Tongue (tissue), 2 donors: Measurements from ENCODE around the gene NIPBL. TPM values are rescaled to one million over a fixed set of nuclear protein-coding genes. Genes with fewer than 3 reads are reported as not detected.
"Not testable (repeated sequence)": the region's sequence is repeated elsewhere in the genome, so short reads cannot be mapped to it uniquely, and the experiment has no call there.

Experiments
- DNase-seq: peaks from one replicate; pipeline ENCODE4 v3.0.0-alpha.2; 2015
- total RNA-seq: library from RNA; depleted of rRNA; stranded (reverse); fragments of >200 nt; gene quantifications from one replicate; pipeline ENCODE4 v1.2.3, GENCODE V29; 2014

Gene NIPBL
- total RNA-seq, 1 donor from 2014 or later = 73.5 TPM

GRCh38 chr5:37029436-37029835 lies 152.9 kb downstream of the NIPBL start:
- DNase-seq = no peak

DNA sequence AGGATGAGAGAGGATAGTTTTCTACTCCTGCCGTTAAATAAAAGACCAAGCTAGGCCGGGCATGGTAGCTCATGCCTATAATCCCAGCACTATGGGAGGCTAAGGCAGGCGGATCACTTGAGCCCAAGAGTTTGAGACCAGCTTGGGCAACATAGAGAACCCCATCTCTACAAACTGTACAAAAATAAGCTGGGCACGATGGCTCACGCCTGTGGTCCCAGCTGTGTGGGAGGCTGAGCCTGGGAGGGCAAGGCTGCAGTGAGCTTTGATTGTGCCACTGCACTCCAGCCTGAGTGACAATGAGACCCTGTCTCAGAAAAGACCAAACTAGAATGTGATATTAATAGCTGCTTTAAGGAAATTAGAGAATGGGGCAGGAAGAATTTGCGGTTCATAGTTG lies 158.4 kb downstream of the NIPBL start:
- DNase-seq = peak; percentile 6

GRCh38 chr5:37037840-37038239 lies 161.3 kb downstream of the NIPBL start:
- no peak for DNase-seq

- no peak for DNase-seq
Measured at GRCh38 chr5:37039824-37040223, 163.3 kb downstream of the NIPBL start.

GRCh38 chr5:37043693-37044092 lies 167.1 kb downstream of the NIPBL start:
- no peak for DNase-seq

GRCh38 chr5:37044120-37044519 lies 167.6 kb downstream of the NIPBL start:
- no peak for DNase-seq

DNA sequence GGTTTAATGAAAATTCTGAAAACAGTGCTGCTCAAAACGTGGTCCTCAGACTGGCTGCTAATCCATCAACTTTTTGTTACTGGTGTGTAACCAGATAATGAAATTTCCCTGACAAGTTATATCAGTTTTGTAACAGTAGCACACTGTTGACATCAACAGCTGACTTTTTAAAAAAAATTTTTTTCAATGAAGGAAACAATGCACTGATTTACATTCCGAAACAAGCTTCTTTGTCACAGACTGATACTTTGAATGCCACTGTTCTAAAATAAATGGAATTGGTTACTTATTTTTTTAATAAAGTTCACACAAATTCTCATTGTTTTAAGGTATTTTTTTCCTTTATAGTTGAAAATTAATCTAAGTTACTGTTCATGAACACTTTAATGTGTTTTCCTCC lies 169.1 kb downstream of the NIPBL start:
- no peak for DNase-seq

DNA sequence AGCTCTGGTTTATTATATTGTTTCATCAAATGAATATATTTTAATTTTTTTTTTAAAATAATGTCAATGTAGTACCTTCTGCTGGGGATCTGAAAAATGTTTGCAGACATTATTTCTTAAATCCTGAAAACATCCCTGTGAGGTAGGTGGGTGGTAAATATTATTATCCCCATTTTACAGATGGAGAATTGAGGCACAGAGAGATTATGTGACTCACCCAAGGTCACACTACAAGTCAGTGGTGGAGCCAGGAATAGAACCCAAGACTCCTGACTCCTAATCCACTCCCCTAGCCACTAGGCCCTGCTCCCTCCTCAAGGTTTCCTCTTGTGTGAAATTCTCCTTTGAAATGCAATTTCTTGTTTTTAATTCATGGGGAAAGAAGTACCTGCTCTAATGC lies 171.4 kb downstream of the NIPBL start:
- no peak for DNase-seq

DNA sequence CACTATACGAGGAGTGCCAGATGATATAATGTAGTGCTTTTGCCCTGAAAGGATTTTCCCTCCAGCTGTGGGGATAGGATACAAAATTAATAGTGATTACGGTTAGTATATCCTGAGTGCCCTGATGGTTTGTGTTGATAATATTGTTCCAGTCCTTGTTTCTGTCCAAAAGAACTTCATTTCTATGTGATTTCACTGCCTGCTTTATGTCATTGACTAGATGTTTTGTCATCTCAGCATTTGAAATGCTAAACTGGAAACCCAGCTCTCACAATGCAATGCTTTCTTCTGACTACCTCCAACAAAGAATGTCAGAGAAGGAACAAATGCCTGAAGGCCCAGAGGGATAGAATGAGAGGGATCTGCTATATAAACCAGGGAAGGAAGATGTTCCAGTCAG lies 177.8 kb downstream of the NIPBL start:
- no peak for DNase-seq

- no peak for DNase-seq
Measured at GRCh38 chr5:37055383-37055990, 178.9 kb downstream of the NIPBL start.

DNA sequence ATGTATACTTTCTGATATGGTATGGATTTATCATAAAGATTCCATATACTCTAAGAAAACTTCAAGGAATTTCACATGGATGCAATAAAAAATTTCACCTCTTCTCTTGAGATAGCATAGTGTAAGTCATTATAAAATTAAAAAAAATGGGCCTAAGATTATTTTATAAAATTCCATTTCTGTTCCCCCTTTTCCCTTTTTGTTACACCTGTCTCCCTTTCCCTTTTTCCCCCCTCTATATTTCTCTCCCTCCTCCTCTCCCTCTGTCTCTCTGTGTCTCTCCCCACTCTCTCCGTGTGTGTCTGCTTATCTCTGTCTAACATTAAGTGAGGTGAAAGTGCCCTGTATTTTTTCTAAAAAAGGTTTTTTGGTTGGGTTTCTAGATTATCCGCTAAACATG lies 180.2 kb downstream of the NIPBL start:
- DNase-seq = no peak

GRCh38 chr5:37060030-37060429 lies 183.5 kb downstream of the NIPBL start:
- DNase-seq = no peak

- no peak for DNase-seq
Measured at GRCh38 chr5:37063739-37064138, 187.2 kb downstream of the NIPBL start.

- DNase-seq = no peak
Measured at GRCh38 chr5:37064442-37064841, 187.9 kb downstream of the NIPBL start.

- no peak for DNase-seq
Measured at GRCh38 chr5:37071487-37071886, 194.9 kb downstream of the NIPBL start.

- DNase-seq = peak; percentile 17
Measured at GRCh38 chr5:37071901-37072581, 195.5 kb downstream of the NIPBL start.

DNA sequence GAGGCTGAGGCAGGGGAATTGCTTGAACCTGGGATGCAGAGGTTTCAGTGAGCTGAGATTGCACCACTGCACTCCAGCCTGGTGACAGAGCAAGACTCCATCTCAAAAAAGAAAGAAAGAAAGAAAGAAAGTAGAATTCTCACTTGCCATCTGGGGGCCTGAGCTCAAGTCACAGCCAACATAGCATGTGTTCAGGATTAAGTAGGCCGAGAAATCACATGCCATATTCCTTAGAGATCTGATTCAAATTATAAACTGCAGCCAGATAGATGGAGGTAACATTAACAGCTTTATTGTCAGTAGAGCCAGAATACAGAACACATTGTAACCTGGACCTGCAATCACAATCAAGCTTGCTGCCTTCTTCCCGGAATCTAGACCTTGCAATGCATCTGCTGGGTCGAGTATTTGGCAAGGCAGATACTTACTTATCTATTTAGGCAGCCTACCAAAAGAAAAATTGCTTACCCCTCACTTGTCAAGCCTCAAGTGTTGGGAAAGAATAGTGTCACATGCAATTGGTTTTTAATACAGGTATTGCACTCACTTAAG lies 198.9 kb downstream of the NIPBL start:
- no peak for DNase-seq

DNA sequence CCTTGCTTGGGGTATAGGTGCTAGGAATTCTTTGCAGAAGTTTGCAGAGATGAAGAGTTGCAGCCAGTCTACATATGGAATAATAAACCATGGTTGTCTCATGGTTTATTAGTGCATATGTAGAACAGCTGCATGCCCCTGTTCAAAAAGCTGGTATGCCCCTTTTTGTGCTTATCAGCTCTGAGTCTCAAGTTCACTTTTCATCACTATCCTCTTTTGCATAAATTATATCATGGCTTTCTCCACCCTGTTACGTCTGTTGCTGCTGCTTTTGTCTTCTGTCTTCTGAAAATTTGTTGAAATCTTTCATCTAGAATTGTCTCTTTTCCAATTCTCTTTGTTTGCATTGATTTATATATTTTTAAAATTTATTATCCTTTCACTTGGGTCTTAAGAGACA lies 200.6 kb downstream of the NIPBL start:
- DNase-seq = no peak

- DNase-seq = no peak
Measured at GRCh38 chr5:37080697-37081096, 204.1 kb downstream of the NIPBL start.

DNA sequence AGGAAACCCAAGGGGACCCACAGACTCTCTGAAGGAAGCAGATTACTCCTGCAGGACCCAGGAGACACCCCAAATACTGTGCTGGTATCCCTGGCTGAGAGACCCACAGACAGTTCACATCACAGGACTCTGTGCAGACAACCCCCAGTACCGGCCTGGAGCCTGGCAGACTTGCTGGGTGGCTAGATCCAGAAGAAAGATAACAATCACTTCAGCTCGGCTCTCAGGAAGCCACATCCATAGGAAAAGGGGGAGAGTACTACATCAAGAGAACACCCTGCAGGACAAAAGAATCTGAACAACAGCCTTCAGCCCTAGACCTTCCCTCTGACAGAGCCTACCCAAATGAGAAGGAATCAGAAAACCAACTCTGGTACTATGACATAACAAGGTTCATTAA lies 206.4 kb downstream of the NIPBL start:
- DNase-seq = not testable (repeated sequence)

DNA sequence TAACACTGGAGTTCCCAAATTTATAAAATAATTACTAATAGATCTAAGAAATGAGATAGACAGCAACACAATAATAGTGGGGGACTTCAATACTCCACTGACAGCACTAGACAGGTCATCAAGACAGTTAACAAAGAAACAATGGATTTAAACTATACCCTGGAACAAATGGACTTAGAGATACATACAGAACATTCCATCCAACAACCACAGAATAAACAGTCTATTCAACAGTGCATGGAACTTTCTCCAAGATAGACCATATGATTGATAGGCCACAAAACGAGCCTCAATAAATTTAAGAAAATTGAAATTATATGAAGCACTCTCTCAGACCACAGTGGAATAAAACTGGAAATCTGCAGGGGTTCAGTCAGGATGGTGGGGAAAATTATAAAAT lies 209.5 kb downstream of the NIPBL start:
- not testable (repeated sequence) for DNase-seq

DNA sequence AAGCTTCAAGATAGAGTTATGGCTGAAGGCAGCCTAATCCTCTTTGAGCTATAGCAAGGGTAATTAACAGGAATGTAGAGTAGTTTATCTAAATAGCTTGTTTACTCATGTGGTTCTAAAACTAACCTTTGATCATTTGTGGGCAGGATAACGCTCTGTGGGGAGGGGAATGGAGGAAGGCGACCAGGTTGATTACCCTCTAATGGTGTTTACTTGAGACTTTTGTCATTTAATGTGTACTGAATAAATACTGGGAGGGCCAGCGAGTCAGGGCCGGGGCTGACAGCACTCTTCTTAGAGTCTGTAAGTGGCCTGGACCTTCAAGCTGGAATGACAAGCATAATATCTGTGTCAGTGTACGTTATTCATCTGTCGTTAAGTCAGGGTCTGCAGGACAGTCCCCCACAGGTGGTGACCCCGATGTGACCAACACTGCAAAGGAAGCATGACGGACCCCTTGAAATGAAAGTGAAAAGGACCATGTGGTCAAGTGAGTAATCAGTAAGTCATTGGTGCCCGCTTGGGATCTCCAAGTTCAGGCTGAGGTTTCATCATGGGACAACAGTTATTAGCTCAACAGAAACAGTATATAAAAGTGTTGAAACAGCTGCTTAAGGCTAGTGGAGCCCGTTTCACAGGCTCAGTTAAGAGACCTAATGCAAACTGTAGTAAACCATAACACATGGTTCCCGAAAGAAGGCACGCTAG lies 210.1 kb downstream of the NIPBL start:
- DNase-seq = no peak

DNA sequence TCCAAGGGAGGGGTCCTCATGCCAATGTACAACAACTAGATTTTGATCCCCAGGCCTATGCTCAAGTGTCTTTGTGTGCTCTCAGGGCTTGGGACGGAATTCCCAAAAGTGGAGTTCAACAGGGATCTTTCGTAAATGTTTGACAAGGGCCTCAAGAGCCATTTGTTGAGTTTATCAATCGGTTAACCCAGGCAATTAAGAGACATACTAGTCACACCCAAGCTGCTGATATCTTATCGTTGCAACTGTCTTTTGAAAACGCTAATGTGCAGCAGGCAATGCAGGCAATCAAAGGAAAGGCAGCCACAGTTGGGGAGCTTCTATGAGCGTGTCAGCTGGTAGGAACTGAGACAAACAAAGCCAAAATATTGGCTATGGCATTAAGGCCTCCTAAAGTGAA lies 211.4 kb downstream of the NIPBL start:
- no peak for DNase-seq
